ENCODE results near the gene INSL6. TPM values are rescaled to one million over a fixed set of nuclear protein-coding genes. Genes with fewer than 3 reads are reported as not detected.

The INSL6 gene
- total RNA-seq, 1 donor from 2014 or later = not detected

Other genes starting within 250 kb of the INSL6 start
- gene JAK2, start 200.4 kb downstream of the INSL6 start, total RNA-seq = 52.8 TPM
- gene INSL4, start 45.8 kb upstream of the INSL6 start, total RNA-seq = not detected
- gene RLN2, start 119.1 kb upstream of the INSL6 start, total RNA-seq = 0.35 TPM
- gene RLN1, start 154.2 kb upstream of the INSL6 start, total RNA-seq = 0.32 TPM

All from cardiac septum (tissue), 1 donor.